Activated CD8-positive, alpha-beta T cell treated with anti-CD3 and anti-CD28 coated beads, Interleukin-2, amount 10 ng/mL, durations not matched to agents 7 days and 5 days (primary cell): ENCODE measurements around the gene TEX55. TPM values are rescaled to one million over a fixed set of nuclear protein-coding genes. Genes with fewer than 3 reads are reported as not detected.
"Not testable (repeated sequence)": the region's sequence is repeated elsewhere in the genome, so short reads cannot be mapped to it uniquely, and the experiment has no call there.

Source experiments
- ATAC-seq: fragments of 150-1000 bp; cut with Tn5 transposase; one replicate; pipeline ENCODE4 v1.10.0; 2021; ENCODE audit warnings: moderate library complexity
- CTCF ChIA-PET: fragments of 350-600 bp; sonication (Branson Sonifier 250); formaldehyde crosslinking; loops from one replicate; lab custom pipeline; 2021; ENCODE audit warnings: antibody characterized with exemption; lab: Charles Lee
- POLR2A ChIA-PET: fragments of 350-600 bp; sonication (Branson Sonifier 250); formaldehyde crosslinking; loops from one replicate; lab custom pipeline; 2021; ENCODE audit warnings: antibody characterized with exemption; lab: Charles Lee
- DNase-seq: peaks from one replicate; pipeline ENCODE4 v3.0.0-alpha.2; 2020
- H3K27ac Mint-ChIP-seq: one replicate; pipeline ENCODE4 v1.8.0; 2021; ENCODE audit warnings: mild to moderate bottlenecking, mixed read lengths
- H3K27me3 Mint-ChIP-seq: one replicate; pipeline ENCODE4 v1.8.0; 2021; ENCODE audit warnings: low read depth, mixed read lengths
- H3K36me3 Mint-ChIP-seq: one replicate; pipeline ENCODE4 v1.8.0; 2021; ENCODE audit warnings: low read depth, mixed read lengths
- H3K4me1 Mint-ChIP-seq: one replicate; pipeline ENCODE4 v1.8.0; 2021; ENCODE audit warnings: low read depth, mixed read lengths
- H3K4me3 Mint-ChIP-seq: one replicate; pipeline ENCODE4 v1.8.0; 2021; ENCODE audit warnings: mild to moderate bottlenecking, mixed read lengths
- H3K9me3 Mint-ChIP-seq: one replicate; pipeline ENCODE4 v1.8.0; 2022; ENCODE audit warnings: mixed read lengths; ENCODE audit not compliant: insufficient read depth
- total RNA-seq, 2 experiments: library from RNA; stranded (reverse); gene quantifications; one replicate each; pipeline ENCODE4 v1.2.3, GENCODE V29; 2021

TEX55 gene
- total RNA-seq, 2 experiments from 2014 or later = not detected

DNA sequence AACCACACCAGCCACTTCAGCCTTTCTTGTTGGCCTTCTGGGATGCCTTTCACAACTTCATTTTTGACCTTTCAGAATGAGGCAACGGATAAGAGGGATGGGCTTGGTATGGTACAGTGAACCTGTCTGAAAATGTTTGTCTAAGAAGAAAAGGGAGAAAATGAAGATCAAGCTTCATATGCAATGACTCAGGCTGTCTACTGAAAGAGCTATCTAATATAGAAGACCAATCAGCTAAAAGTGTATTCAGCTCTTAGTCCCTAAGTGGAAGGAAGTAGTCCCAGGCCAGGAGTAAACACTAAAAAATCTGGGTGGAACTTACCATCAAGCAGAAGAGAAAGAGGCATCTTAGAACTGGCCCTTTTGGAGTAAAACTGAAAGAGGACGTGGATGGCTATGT is 15.3 kb downstream of the TEX55 start:
- peaks cover 6% of the 10 kb centered on the region for H3K9me3 Mint-ChIP-seq
- DNase-seq (no peak), ATAC-seq (no peak)
- POLR2A ChIA-PET = no interaction called here
- CTCF ChIA-PET = no interaction called here
- no peak overlapping the region for H3K4me3 Mint-ChIP-seq
- peaks cover 2% of the 10 kb centered on the region for H3K36me3 Mint-ChIP-seq
- H3K27me3 Mint-ChIP-seq = peaks cover 18% of the 10 kb centered on the region
- no peak overlapping the region for H3K27ac Mint-ChIP-seq
- H3K4me1 Mint-ChIP-seq = no peaks in the 10 kb centered on the region

GRCh38 chr3:119164745-119165144 is 18.8 kb downstream of the TEX55 start:
- CTCF ChIA-PET, POLR2A ChIA-PET: not testable (repeated sequence)

GRCh38 chr3:119170821-119171220 is 24.9 kb downstream of the TEX55 start:
- CTCF ChIA-PET = no interaction called here
- H3K4me3 Mint-ChIP-seq = no peak overlapping the region
- POLR2A ChIA-PET = no interaction called here
- peaks cover 10% of the 10 kb centered on the region for H3K27me3 Mint-ChIP-seq
- ATAC-seq = no peak
- no peaks in the 10 kb centered on the region for H3K9me3 Mint-ChIP-seq
- H3K36me3 Mint-ChIP-seq = no peaks in the 10 kb centered on the region
- DNase-seq = no peak
- no peak overlapping the region for H3K27ac Mint-ChIP-seq
- no peaks in the 10 kb centered on the region for H3K4me1 Mint-ChIP-seq

More at GRCh38 chr3:119164745-119165144, 18.8 kb downstream of the TEX55 start:
- not testable (repeated sequence) for H3K4me1 Mint-ChIP-seq, H3K4me3 Mint-ChIP-seq, DNase-seq, ATAC-seq, H3K9me3 Mint-ChIP-seq, H3K36me3 Mint-ChIP-seq, H3K27ac Mint-ChIP-seq
- H3K27me3 Mint-ChIP-seq = peaks cover 18% of the 10 kb centered on the region

DNA sequence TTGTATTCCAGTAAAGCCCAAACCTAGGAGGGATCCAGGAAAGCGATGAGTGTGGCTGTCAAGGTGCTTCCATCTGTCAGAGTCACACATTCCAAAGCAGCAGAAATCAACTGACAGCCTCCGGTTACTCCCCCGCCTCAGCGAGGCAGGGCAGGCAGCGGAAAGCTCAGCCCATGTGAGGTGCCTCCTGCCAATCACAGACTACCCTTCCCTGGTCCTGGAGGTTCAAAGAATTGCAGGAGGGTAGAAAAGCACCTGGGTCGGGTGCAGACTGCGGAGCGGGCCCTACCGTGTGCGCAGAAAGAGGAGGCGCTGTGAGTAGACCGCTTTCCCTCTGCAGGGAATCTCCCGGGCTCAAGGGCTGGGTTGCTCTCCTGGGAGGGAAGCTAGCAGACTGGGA is 27.4 kb downstream of the TEX55 start, which contains the start of gene UPK1B:
Gene UPK1B (plus strand): TSS at position 274 of the 400 bp plus-strand sequence. CDS start 13,144 bp downstream, outside the sequence.
- no peak for DNase-seq
- POLR2A ChIA-PET = no interaction called here
- CTCF ChIA-PET = no interaction called here

GRCh38 chr3:119175872-119176756 is 30.1 kb downstream of the TEX55 start:
- no peak overlapping the region for H3K4me3 Mint-ChIP-seq
- no peak for DNase-seq
- no peaks in the 10 kb centered on the region for H3K9me3 Mint-ChIP-seq
- no peaks in the 10 kb centered on the region for H3K36me3 Mint-ChIP-seq
- no peak for ATAC-seq
- ChIA-PET CTCF (no interaction called here), POLR2A (no interaction called here)
- H3K4me1 Mint-ChIP-seq = no peaks in the 10 kb centered on the region
- peaks cover 18% of the 10 kb centered on the region for H3K27me3 Mint-ChIP-seq
- no peak overlapping the region for H3K27ac Mint-ChIP-seq

More for the DNA sequence above, 27.4 kb downstream of the TEX55 start, which contains the start of gene UPK1B:
- ATAC-seq = no peak
- Mint-ChIP-seq H3K27me3 (peaks cover 18% of the 10 kb centered on the region), H3K27ac (no peak within 1 kb of the TSS), H3K4me3 (no peak within 1 kb of the TSS), H3K4me1 (no peaks in the 10 kb centered on the region), H3K9me3 (no peaks in the 10 kb centered on the region), H3K36me3 (no peaks in the 10 kb centered on the region)

DNA sequence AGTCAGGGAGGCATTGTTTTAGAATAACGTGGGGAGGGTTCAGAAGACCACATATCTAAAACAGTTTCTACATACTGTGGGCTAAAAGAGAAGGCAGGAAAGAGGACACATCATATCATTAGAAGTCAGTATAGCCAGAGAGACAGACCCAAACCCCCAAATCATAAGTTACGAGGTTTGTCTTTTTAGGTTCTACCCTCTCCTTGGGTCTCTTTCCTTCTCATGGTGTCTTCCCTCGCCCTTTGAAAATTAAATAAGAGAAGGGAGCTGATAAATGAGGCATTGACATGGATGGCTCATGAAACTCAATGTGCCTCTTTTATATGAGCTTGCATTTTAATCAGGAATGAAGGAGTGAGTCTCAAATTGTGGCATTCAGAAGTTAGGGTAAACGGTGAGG is 30.8 kb downstream of the TEX55 start:
- Mint-ChIP-seq H3K36me3 (no peaks in the 10 kb centered on the region), H3K4me3 (no peak overlapping the region), H3K27me3 (peaks cover 18% of the 10 kb centered on the region), H3K9me3 (no peaks in the 10 kb centered on the region), H3K4me1 (no peaks in the 10 kb centered on the region), H3K27ac (no peak overlapping the region)
- POLR2A ChIA-PET = no interaction called here
- no peak for ATAC-seq
- CTCF ChIA-PET = no interaction called here
- no peak for DNase-seq

- Mint-ChIP-seq H3K27ac (no peak overlapping the region), H3K27me3 (peaks cover 18% of the 10 kb centered on the region), H3K9me3 (no peaks in the 10 kb centered on the region), H3K36me3 (no peaks in the 10 kb centered on the region), H3K4me1 (no peaks in the 10 kb centered on the region), H3K4me3 (no peak overlapping the region)
- no peak for DNase-seq
- ChIA-PET POLR2A (no interaction called here), CTCF (no interaction called here)
- no peak for ATAC-seq
Measured at GRCh38 chr3:119177321-119177720, 31.4 kb downstream of the TEX55 start.

DNA sequence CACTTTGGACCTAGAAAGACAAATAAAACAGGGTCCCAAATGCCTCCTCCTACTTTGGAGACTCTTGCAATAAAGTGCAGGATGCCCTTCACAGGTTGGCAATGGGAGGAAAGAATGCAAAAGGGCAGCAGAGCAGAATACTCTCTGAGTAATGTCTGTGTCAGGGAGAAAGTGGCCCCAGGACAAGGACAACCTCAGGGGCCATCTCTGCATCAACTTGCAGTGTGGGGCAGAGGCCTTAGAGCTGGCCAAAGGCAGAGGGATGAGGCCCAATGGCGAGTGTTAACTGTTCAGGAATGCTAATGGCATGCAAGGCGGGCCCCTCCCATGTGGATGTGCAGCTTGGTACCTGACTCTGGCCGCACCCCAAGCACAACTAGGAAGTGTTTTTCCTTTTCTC is 35.8 kb downstream of the TEX55 start:
- Mint-ChIP-seq H3K27me3 (peaks cover 5% of the 10 kb centered on the region), H3K36me3 (no peaks in the 10 kb centered on the region), H3K27ac (no peak overlapping the region), H3K4me3 (no peak overlapping the region), H3K4me1 (no peaks in the 10 kb centered on the region), H3K9me3 (no peaks in the 10 kb centered on the region)
- POLR2A ChIA-PET = no interaction called here
- DNase-seq (no peak), ATAC-seq (no peak)
- CTCF ChIA-PET = no interaction called here

- POLR2A ChIA-PET = no interaction called here
- Mint-ChIP-seq H3K4me3 (no peak overlapping the region), H3K36me3 (no peaks in the 10 kb centered on the region), H3K9me3 (no peaks in the 10 kb centered on the region), H3K27me3 (no peaks in the 10 kb centered on the region), H3K27ac (no peak overlapping the region), H3K4me1 (no peaks in the 10 kb centered on the region)
- CTCF ChIA-PET = no interaction called here
- ATAC-seq (no peak), DNase-seq (no peak)
Measured at GRCh38 chr3:119184111-119184510, 38.1 kb downstream of the TEX55 start.

DNA sequence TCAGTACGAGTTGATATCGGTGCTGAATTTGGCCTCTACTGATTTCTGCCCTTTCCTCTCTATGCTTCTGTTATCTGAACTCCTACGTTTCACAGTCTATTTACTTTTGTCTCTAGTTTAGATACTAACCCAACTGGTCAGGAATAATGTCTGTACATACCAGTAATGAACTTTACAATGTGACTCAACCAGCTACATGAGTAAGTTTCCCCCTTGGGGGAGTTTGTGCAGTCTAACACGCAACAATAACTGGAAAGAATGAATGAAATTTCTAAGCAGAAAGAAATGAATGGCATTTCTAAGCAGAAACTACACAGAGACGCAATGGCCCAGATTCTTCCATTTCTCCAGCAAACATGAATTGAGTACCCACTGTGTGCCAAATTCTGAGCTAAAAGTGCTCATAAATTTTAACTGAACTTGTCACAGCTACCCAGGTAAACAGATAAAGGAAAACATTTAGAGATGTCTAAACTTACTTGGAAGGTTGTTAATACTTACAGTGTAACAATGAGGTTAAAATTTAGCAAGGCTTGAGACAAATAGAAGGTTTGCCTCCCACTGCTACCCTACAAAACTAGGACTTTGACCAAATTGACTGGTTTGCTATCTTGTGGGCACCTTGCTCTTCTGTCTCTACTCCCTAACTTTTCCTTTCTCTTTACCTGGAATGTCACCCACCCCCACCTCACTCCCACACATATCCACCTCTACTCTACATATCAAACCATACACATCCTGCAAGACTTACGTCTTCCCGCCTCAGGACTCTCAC is 39.0 kb downstream of the TEX55 start:
- no peaks in the 10 kb centered on the region for H3K4me1 Mint-ChIP-seq
- POLR2A ChIA-PET = no interaction called here
- no peaks in the 10 kb centered on the region for H3K36me3 Mint-ChIP-seq
- no peak overlapping the region for H3K4me3 Mint-ChIP-seq
- H3K9me3 Mint-ChIP-seq = no peaks in the 10 kb centered on the region
- H3K27me3 Mint-ChIP-seq = no peaks in the 10 kb centered on the region
- ATAC-seq = no peak
- DNase-seq = no peak
- H3K27ac Mint-ChIP-seq = no peak overlapping the region
- CTCF ChIA-PET = no interaction called here

- Mint-ChIP-seq H3K27ac (no peak overlapping the region), H3K4me3 (no peak overlapping the region), H3K9me3 (no peaks in the 10 kb centered on the region), H3K27me3 (no peaks in the 10 kb centered on the region), H3K36me3 (no peaks in the 10 kb centered on the region), H3K4me1 (no peaks in the 10 kb centered on the region)
- ATAC-seq (no peak), DNase-seq (no peak)
- ChIA-PET POLR2A (no interaction called here), CTCF (no interaction called here)
Measured at GRCh38 chr3:119187266-119187665, 41.3 kb downstream of the TEX55 start.

DNA sequence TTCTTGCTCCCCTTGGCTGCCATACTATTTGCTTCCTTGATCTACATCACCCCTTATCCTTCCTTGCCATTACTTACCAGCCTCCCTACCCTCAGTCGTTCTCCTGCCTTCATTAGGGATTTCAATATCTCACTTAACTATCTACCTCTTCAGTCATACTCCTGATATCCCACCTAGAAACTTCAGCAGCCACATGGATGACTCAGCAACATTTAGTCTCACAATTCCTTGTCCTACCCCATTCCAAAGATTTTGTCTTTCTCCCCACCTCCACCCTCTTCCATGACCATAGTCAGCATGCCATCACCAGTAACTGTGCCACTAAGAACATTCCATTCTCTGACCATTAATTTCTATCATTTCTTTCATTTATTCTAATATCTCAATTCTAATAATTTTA is 45.8 kb downstream of the TEX55 start:
- H3K9me3 Mint-ChIP-seq = no peaks in the 10 kb centered on the region
- no peaks in the 10 kb centered on the region for H3K4me1 Mint-ChIP-seq
- CTCF ChIA-PET = no interaction called here
- POLR2A ChIA-PET = no interaction called here
- DNase-seq = no peak
- H3K36me3 Mint-ChIP-seq = no peaks in the 10 kb centered on the region
- H3K27me3 Mint-ChIP-seq = peaks cover 12% of the 10 kb centered on the region
- no peak overlapping the region for H3K27ac Mint-ChIP-seq
- no peak overlapping the region for H3K4me3 Mint-ChIP-seq
- no peak for ATAC-seq
